GM18520 (cell line): ENCODE measurements around the gene PRSS50.

Source experiments
- ATAC-seq: cut with Tn5 transposase; IDR thresholded peaks from one replicate; pipeline ENCODE4 v1.9.1; 2021; ENCODE audit not compliant: unreplicated experiment

The PRSS50 gene

DNA sequence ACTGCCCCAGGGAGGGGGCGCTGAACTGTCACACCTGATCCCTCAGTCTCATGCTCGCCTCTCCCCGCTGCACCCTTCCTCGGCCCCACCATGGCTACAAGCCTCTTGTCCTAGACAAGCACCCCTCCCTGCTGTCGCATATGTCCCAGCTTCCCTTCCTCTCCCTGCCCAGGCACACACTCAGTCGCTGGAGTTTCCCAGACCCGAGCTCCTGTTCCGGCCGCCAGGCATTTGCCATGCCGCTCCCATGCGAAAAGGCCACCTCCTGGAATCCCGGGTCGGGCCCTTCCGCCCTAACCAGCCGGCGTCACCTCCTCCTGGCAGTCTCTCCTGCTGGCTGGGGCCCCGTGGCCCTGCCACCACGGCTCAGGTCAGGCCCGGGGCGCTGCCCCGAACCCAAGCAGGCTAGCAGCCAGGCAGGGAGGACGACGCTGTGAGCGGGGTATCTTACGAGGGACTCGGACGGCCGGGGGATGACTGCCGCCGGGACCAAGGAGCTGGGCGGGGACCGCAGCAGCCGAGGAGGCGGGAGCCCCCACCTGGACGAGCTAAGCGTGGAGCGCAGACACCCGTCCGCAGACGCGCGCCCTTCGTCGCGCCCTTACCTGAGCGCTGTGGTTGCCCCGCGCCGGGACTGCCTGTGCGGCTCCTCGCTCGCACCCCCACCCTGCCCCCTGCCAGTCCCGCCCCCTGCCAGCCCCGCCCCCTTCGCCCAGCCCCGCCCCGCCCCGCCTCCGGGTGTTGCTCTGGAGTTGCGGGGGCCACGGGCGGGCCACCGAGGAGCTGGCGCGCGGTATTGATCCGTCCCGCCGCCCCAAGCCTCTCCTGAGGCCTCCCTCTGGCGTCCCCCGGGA, 24.4 kb downstream of the PRSS50 start, which contains the start of gene ALS2CL:
ALS2CL (minus strand) TSS at position 642 of the 854 bp plus-strand sequence. CDS start 4,239 bp downstream, outside the sequence.
- ATAC-seq = no peak

DNA sequence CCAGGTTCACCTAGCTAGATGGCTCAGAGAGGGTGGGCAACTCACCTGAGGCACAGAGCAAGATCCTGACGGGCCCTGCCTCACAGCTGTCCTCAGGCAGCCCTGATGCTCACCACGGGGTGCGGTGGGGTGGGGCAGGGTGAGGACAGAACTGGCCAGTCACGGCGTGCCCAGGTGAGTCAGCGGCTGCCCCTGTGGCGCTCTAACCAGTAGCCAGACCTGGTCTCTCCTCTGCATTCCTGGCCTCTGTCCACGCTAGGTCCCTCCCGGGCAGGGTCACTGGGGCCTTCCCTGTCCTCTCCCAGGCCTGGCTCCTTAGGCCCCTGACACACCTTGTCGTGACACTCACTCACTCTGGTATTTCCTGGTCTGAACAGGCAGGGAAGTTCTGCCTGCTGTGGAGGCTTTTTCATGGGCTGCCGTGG, 25.1 kb downstream of the PRSS50 start:
- no peak for ATAC-seq

- no peak for ATAC-seq
Observed at GRCh38 chr3:46690798-46691197, 26.9 kb downstream of the PRSS50 start.

- ATAC-seq = no peak
Observed at GRCh38 chr3:46685446-46685845, 32.2 kb downstream of the PRSS50 start.

DNA sequence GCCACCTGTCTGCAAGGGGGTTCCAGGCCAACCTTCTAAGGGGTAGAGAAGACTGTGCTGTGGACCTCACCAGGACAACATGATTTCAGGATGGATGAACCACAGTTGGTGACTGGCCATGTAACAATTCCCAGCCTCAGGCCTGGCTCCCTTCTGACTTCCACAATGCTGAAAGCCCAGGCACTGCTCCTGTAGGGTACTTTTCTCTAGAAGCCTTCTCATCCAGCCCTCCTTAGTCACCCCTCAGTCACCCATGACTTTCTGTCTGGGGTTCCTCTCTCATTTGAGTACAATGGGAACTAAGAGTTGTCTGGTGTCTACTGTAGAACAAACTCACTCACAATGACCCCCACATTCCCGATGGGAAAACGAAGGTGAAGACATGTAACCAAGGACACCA, 32.8 kb downstream of the PRSS50 start:
- ATAC-seq = no peak

- ATAC-seq = no peak
Observed at GRCh38 chr3:46682974-46683373, 34.7 kb downstream of the PRSS50 start.

- ATAC-seq = no peak
Observed at GRCh38 chr3:46681856-46682540, 35.7 kb downstream of the PRSS50 start.

- no peak for ATAC-seq
Observed at GRCh38 chr3:46681387-46681786, 36.3 kb downstream of the PRSS50 start.

- ATAC-seq = no peak
Observed at GRCh38 chr3:46680298-46680826, 37.3 kb downstream of the PRSS50 start.

GRCh38 chr3:46679681-46680080, 38.0 kb downstream of the PRSS50 start:
- ATAC-seq = no peak

DNA sequence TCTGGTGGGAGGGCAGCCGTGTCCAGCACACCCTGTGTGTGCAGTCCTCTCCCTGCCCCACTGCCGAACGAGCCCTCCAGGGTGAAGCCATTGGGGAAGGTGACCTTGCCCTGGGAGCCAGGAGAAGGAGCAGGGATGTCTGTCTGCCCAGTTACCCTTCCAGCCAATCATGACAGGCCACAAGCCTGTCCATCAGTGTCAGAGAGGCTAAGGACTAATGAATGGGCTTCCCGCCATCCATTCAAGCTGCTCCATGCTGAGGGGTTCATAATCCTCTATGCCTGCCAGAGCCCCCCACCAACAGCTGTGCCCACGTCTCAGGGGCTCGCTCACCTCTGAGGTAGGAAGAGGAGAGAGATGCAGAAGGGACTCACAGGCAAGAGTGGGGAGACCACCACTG, 39.4 kb downstream of the PRSS50 start:
- no peak for ATAC-seq

- no peak for ATAC-seq
Observed at GRCh38 chr3:46677411-46677726, 40.3 kb downstream of the PRSS50 start.

- ATAC-seq = no peak
Observed at GRCh38 chr3:46676601-46677410, 40.9 kb downstream of the PRSS50 start.

- ATAC-seq = no peak
Observed at GRCh38 chr3:46675843-46676567, 41.7 kb downstream of the PRSS50 start.

DNA sequence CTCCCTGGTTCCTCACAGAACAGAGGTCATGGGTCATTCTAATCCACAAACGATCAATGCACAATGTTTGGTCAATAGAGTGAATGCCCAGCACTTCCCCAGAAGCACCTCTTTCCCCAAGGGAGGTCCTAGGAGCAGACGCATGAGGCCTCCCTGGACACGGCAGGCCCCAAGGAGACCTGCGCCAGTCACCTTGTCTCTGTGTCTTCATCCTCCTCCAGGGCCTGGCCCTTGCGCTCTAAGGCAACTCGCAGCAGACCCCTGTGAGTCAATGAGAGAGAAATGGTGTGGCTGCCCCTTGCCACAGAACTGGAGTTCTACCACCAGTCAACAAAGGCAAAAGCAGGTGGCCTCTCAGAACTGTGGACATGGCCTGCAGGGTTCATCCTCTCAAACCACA, 42.2 kb downstream of the PRSS50 start:
- no peak for ATAC-seq

- ATAC-seq = no peak
Observed at GRCh38 chr3:46674031-46674845, 43.4 kb downstream of the PRSS50 start.

DNA sequence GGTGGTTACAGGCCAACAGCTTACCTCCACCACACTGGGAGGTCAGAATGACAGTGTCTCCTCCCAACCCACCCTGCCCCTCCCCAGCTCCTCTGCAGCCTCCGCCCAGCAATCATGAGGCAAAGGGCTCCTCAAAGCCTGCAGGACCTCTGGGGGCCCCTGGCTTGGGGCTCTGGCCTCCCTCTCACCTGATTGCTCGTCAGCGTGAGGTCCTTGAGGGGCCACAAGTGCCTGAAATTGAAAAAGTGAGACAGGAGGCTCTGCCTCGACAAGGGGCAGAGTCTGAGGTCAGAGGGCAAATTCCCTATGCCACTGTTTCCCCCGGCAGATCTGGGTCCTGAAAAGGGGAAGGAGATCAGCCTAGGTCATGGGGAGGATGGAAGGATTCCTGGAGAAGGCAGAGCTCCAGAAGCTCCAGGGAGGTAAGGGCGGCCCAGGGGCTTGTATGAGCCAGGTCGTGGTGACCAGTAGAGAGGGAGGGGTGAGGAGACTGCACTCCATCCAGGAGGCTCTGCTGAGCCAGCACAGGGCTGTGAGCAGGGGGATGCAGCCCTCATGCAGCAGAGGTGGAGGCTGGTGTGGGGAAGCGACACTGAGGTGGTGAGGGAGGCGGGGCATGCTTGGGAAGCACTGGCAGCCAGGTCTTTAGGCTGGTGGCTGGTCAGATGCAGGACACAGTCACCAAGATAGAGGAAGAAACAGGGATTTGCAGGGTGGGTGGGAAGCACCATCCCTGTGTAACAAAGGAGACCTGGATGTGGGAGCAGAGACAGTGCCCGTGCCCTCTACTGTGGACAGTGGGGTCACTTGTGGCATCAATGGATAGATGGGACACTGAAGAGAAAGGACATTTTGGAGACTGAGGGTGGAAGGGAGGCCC, 44.3 kb downstream of the PRSS50 start:
- no peak for ATAC-seq

GRCh38 chr3:46672349-46672695, 45.3 kb downstream of the PRSS50 start:
- ATAC-seq = no peak
